Common myeloid progenitor, CD34-positive (primary cell): ENCODE data around the gene ZKSCAN8.

Source experiments
- CTCF ChIA-PET: fragments of 350-600 bp; sonication (Branson Sonifier 250); formaldehyde crosslinking; loops from one replicate; lab custom pipeline; 2021; ENCODE audit warnings: antibody characterized with exemption; lab: Charles Lee
- POLR2A ChIA-PET: fragments of 350-600 bp; sonication (Branson Sonifier 250); formaldehyde crosslinking; loops from one replicate; lab custom pipeline; 2021; ENCODE audit warnings: antibody characterized with exemption; lab: Charles Lee
- DNase-seq, 3 donors: peaks; one replicate each; pipeline versions ENCODE4 v3.0.0 to v3.0.0-alpha.2; 2013
- H3K27ac ChIP-seq, 2 experiments: 1 replicate in 1 of 2; 2 replicates in 1 of 2; pipeline ENCODE4 v1.7.0; 2013; ENCODE audit warnings: inconsistent platforms in 2 of 2, low read length in 2 of 2, mild to moderate bottlenecking in 2 of 2, low read depth in 1 of 2, moderate library complexity in 1 of 2; ENCODE audit not compliant: severe bottlenecking in 2 of 2, insufficient read depth in 1 of 2, poor library complexity in 1 of 2
- H3K27me3 ChIP-seq, 5 experiments: replicated peaks in 2 of 5; 1 replicate in 3 of 5; 2 replicates in 2 of 5; pipeline versions ENCODE4 v1.6.1 to v1.7.0; 2013; ENCODE audit warnings: low read length in 4 of 5, mild to moderate bottlenecking in 2 of 5, moderate library complexity in 2 of 5, inconsistent platforms in 1 of 5; ENCODE audit not compliant: insufficient read depth in 5 of 5, control insufficient read depth in 4 of 5
- H3K36me3 ChIP-seq, 4 experiments: 1 replicate in 2 of 4; 2 replicates in 2 of 4; pipeline versions ENCODE4 v1.6.1 to v1.7.0; 2013; ENCODE audit warnings: low read length in 3 of 4, control low read depth in 1 of 4, mild to moderate bottlenecking in 1 of 4; ENCODE audit not compliant: control insufficient read depth in 4 of 4, insufficient read depth in 4 of 4
- H3K4me1 ChIP-seq, 4 experiments: 1 replicate in 3 of 4; 2 replicates in 1 of 4; pipeline versions ENCODE4 v1.6.1 to v1.7.1; 2013; ENCODE audit warnings: low read length in 3 of 4, mild to moderate bottlenecking in 3 of 4, control low read depth in 1 of 4, inconsistent platforms in 1 of 4, moderate library complexity in 1 of 4; ENCODE audit not compliant: control insufficient read depth in 4 of 4, insufficient read depth in 4 of 4; ENCODE audit errors: control extremely low read depth in 1 of 4
- H3K4me3 ChIP-seq, 7 experiments: 1 replicate in 4 of 7; 2 replicates in 3 of 7; pipeline versions ENCODE4 v1.5.1 to v1.7.0; 2013; ENCODE audit warnings: mild to moderate bottlenecking in 7 of 7, low read length in 6 of 7, moderate library complexity in 6 of 7, inconsistent platforms in 2 of 7, low read depth in 2 of 7, control low read depth in 1 of 7; ENCODE audit not compliant: insufficient read depth in 4 of 7, control insufficient read depth in 1 of 7; ENCODE audit errors: extremely low read depth in 1 of 7
- H3K9me3 ChIP-seq, 5 experiments: 1 replicate in 4 of 5; 2 replicates in 1 of 5; pipeline versions ENCODE4 v1.6.1 to v1.7.1; 2013; ENCODE audit warnings: low read length in 4 of 5, mild to moderate bottlenecking in 2 of 5, inconsistent platforms in 1 of 5, low read depth in 1 of 5, moderate library complexity in 1 of 5; ENCODE audit not compliant: control insufficient read depth in 4 of 5, insufficient read depth in 2 of 5; ENCODE audit errors: control extremely low read depth in 1 of 5
- WGBS: methylation state at CpG from one replicate; pipeline ENCODE4 v1.1.5; 2013; ENCODE audit not compliant: insufficient coverage; 5-methylcytosine and 5-hydroxymethylcytosine counted together

Gene ZKSCAN8

DNA sequence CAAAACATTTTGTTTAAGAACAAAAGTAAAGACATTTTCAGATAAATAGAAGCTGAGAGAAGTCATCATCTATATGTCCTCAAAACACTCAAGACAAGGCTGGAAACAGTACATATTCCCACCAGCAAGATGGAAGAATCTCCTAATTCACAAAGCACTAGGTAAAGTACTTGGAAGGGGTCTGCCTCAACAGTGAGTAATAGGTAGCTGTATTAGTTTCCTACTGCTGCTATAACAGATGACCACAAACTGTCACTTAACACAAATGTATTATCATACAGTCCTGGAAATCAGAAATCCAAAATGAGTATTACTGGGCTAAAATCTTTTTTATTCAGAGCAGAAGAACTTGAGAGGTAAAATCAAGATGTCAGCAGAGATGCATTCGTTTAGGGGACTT, 40.6 kb downstream of the ZKSCAN8 start:
- POLR2A ChIA-PET, result no interaction called here
- Histone ChIP-seq H3K36me3 (no peaks in the 10 kb centered on the region), H3K27me3 (no peaks in the 10 kb centered on the region), H3K4me1 (no peaks in the 10 kb centered on the region), H3K9me3 (peaks cover 2 to 28% (median 7%) of the 10 kb centered on the region in 5 experiments), H3K4me3 (no peak overlapping the region), H3K27ac (no peak overlapping the region)
- WGBS, result no CpG with 5 or more reads among the region's 1 CpG
- no peak for DNase-seq
- CTCF ChIA-PET, result no interaction called here

DNA sequence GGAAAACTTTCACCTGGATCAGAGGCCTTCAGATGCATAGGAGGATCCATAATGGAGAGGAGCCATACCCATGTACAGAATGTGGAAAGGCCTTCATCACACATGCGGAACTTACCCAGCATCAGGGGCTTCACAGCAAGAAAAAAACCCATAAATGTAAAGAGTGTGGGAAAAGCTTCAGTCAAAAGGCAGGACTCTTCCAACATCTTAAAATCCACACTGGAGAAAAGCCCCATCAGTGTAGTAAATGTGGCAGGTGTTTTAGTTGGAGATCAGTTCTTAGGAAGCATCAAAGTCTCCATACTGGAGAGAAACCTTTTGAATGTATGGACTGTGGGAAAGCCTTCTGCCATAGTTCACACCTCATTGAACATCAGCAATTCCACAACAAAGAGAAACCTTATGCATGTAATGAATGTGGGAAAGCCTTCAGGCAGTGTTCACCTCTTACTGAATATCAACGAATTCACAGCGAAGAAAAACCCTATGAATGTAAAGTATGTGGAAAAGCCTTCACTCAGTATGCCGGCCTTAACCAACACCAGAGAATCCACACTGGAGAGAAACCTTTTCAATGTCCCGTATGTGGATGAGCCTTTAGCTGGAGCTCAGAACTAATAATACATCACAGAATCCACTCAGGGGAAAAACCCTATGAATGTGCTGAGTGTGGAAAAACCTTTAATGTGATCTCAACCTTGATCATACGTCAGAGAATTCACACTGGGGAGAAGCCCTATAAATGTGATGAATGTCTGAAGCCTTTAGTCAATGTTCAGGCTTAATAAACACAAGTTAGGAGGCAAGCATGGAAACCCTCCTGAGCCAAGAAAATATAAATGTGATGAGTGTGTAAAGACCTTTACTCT, 46.7 kb downstream of the ZKSCAN8 start:
- no peaks in the 10 kb centered on the region for H3K27me3 ChIP-seq
- no peaks in the 10 kb centered on the region for H3K4me1 ChIP-seq
- H3K27ac ChIP-seq, result no peak overlapping the region
- CTCF ChIA-PET, result no interaction called here
- no peaks in the 10 kb centered on the region for H3K36me3 ChIP-seq
- 71% methylated on average over 1 of the region's 6 CpGs for WGBS
- no peak overlapping the region for H3K4me3 ChIP-seq
- no peak for DNase-seq
- H3K9me3 ChIP-seq, result peaks cover 14 to 74% (median 37%) of the 10 kb centered on the region in 5 experiments
- POLR2A ChIA-PET, result no interaction called here

DNA sequence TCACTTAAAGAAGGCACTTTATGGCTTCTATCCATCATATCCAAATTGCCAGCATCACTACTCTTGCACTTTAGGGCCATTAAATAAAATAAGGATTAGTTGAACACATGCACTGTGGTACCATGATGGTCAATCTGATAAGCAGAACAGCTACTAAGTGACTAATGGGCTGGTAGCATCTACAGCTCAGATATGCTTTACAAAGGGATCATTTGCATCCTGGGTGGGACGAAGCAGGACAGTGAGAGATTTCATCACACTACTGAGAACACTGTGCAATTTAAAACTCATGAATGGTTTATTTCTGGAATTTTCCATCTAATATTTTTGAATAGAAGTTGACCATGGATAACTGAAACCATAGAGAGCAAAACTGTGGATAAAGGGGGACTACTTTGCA, 58.3 kb downstream of the ZKSCAN8 start:
- H3K4me1 ChIP-seq, result peaks cover 0 to 4% (median 0%) of the 10 kb centered on the region in 4 experiments
- ChIA-PET CTCF (no interaction called here), POLR2A (no interaction called here)
- WGBS, result 100% methylated on average over 1 of the region's 1 CpG
- H3K27me3 ChIP-seq, result peaks cover 2 to 8% (median 2%) of the 10 kb centered on the region in 5 experiments
- H3K27ac ChIP-seq, result no peak overlapping the region
- H3K4me3 ChIP-seq, result no peak overlapping the region
- DNase-seq, result no peak
- H3K36me3 ChIP-seq, result no peaks in the 10 kb centered on the region
- peaks cover 4 to 46% (median 15%) of the 10 kb centered on the region in 5 experiments for H3K9me3 ChIP-seq

DNA sequence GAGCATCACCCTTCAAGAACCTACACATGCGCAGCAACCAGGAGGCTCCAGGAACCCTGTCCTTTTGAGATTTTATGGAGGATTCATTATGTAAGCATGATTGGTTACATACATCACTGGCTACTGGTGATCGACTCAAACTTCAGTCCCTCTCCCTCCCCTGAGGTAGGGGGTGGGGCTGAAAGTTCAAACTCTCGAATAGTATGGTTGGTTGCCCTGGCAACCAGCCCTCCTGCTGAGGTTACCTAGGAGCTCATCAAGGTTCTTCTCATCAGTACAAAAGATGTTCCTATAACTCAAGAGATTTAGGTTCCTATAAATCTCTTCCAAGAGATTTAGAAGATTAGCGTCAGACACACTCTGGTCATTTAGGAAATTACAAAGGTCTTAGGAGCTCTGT, 61.5 kb downstream of the ZKSCAN8 start:
- Histone ChIP-seq H3K4me1 (peaks cover 0 to 17% (median 11%) of the 10 kb centered on the region in 4 experiments), H3K27ac (no peak overlapping the region), H3K36me3 (no peaks in the 10 kb centered on the region), H3K27me3 (peaks cover 11 to 39% (median 22%) of the 10 kb centered on the region in 5 experiments), H3K9me3 (peaks cover 5 to 40% (median 20%) of the 10 kb centered on the region in 5 experiments), H3K4me3 (no peak overlapping the region)
- 44% methylated on average over 2 of the region's 4 CpGs for WGBS
- DNase-seq, result no peak
- ChIA-PET CTCF (no interaction called here), POLR2A (no interaction called here)

DNA sequence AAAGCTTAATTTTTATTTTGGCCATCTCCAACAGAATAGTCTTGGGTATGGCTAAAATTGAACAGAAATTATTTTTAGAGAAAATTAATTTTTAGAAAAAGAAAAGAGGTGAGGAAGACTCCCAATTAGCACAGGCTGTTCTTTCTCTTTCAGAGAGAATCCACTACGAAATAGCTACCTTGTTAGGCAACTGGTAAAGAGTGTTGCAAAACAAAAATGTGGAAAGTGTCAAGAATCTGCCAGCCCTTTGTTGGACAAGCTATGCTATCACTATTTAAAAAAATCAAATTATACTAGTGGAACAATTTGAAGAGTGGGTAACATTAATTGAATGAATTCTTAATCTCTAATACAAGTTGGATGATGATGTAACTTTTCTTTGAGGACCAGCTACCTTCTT, 64.2 kb downstream of the ZKSCAN8 start:
- WGBS, result 100% methylated on average over 1 of the region's 1 CpG
- Histone ChIP-seq H3K4me1 (peaks cover 0 to 21% (median 12%) of the 10 kb centered on the region in 4 experiments), H3K4me3 (no peak overlapping the region), H3K27ac (no peak overlapping the region), H3K9me3 (peaks cover 5 to 34% (median 14%) of the 10 kb centered on the region in 5 experiments), H3K36me3 (no peaks in the 10 kb centered on the region), H3K27me3 (peaks cover 15 to 65% (median 33%) of the 10 kb centered on the region in 5 experiments)
- CTCF ChIA-PET, result interaction anchor here (2.0 kb wide), 1 partner anchor 12 kb away, joined by 5 read pairs; no protein-coding TSS in a partner anchor
- POLR2A ChIA-PET, result no interaction called here
- no peak for DNase-seq

DNA sequence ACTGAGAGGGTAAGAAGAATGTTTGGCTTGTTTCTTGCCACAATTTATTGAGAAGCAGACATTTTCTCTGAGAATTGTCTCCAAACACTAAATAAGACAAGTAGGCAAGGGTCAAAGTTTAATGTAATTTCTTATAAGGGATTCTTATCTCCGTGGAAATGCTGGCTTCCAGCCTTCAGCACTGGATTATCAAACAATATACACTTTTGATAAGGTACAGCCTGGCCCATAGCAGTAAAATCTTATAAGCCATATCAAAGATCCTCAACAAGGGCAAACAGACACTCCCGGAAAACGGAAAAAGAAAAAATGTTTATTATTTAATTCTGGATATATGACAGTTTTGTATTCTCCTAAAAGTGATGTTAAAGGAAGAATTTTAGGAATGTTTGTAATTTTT, 64.8 kb downstream of the ZKSCAN8 start:
- DNase-seq, result no peak
- CTCF ChIA-PET, result interaction anchor here (2.0 kb wide), 1 partner anchor 12 kb away, joined by 5 read pairs; no protein-coding TSS in a partner anchor
- Histone ChIP-seq H3K36me3 (no peaks in the 10 kb centered on the region), H3K9me3 (peaks cover 5 to 34% (median 14%) of the 10 kb centered on the region in 5 experiments), H3K27ac (no peak overlapping the region), H3K27me3 (peaks cover 15 to 69% (median 35%) of the 10 kb centered on the region in 5 experiments), H3K4me1 (peaks cover 0 to 21% (median 12%) of the 10 kb centered on the region in 4 experiments), H3K4me3 (peak overlapping the region in 1 of 7 experiments; percentile 6)
- POLR2A ChIA-PET, result no interaction called here
- WGBS, result no CpG with 5 or more reads among the region's 3 CpGs
